Retinal pigment epithelial cell (primary cell): ENCODE data around the gene VEGFA.

ENCODE experiments used
- DNase-seq: peaks from one replicate; pipeline ENCODE4 v3.0.0-alpha.2; 2010; ENCODE audit warnings: low read depth
- H3K4me3 ChIP-seq: 2 replicates; pipeline ENCODE4 v1.5.1; 2011; ENCODE audit warnings: mild to moderate bottlenecking, low read length, control low read depth, moderate library complexity
- CTCF ChIP-seq: conservative IDR thresholded peaks from 2 replicates; pipeline ENCODE4 v1.5.1; 2011; ENCODE audit warnings: low read depth, low read length, control low read depth, inconsistent platforms

VEGFA gene

GRCh38 chr6:43790031-43790430 is 20.0 kb downstream of the VEGFA start:
- H3K4me3 ChIP-seq = no peak overlapping the region
- DNase-seq = no peak
- TF ChIP-seq CTCF = no peak

- H3K4me3 ChIP-seq = no peak overlapping the region
- TF ChIP-seq CTCF = no peak
- no peak for DNase-seq
These were observed 21.9 kb downstream of the VEGFA start for GRCh38 chr6:43791745-43792422.

GRCh38 chr6:43793154-43793874 is 23.3 kb downstream of the VEGFA start:
- H3K4me3 ChIP-seq = no peak overlapping the region
- no peak for DNase-seq
- TF ChIP-seq CTCF = no peak

GRCh38 chr6:43793875-43794242 is 23.8 kb downstream of the VEGFA start:
- TF ChIP-seq CTCF = no peak

GRCh38 chr6:43795421-43795820 is 25.4 kb downstream of the VEGFA start:
- DNase-seq = no peak
- H3K4me3 ChIP-seq = no peak overlapping the region
- no peak for TF ChIP-seq CTCF

More at GRCh38 chr6:43793875-43794242, 23.8 kb downstream of the VEGFA start:
- DNase-seq = no peak
- H3K4me3 ChIP-seq = no peak overlapping the region

DNA sequence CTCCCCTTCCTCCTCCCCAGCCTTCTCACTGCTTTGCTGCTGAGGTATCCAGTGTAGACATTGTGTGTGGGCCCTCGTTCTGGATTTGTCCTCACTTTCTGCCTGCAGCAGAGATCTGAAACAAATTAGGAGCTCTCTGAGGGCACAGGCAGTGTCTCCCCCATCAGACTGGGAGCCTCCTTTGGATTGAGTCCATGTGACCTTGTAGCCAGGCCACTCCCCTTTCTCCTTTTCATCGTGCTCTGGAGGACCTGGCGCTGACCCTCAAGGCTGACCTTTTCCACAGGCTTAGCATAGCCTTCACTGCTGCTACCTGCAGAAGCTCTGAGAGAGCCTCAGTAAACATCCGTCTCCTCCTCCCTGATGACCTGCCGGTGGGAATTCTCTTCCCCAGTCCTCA is 26.2 kb downstream of the VEGFA start:
- no peak for DNase-seq
- H3K4me3 ChIP-seq = no peak overlapping the region
- no peak for TF ChIP-seq CTCF
